Heart right ventricle (tissue), 16 donors: ENCODE results near the gene PRELID3B. TPM values are rescaled to one million over a fixed set of nuclear protein-coding genes. Genes with fewer than 3 reads are reported as not detected.

ENCODE experiments used
- ATAC-seq, 8 donors: fragments of 200-7000 bp; cut with Tn5 transposase; one replicate each; pipeline ENCODE4 v1.9.1; 2020; ENCODE audit warnings: mild to moderate bottlenecking in 8 of 8, moderate library complexity in 8 of 8, moderate number of reproducible peaks in 1 of 8
- DNase-seq, 2 donors: peaks; one replicate each; pipeline ENCODE4 v3.0.0-alpha.2; 2020
- H3K27ac ChIP-seq, 10 donors: fragments of 200-600 bp; sonication (generic) in 2 of 10; one replicate each; pipeline versions ENCODE4 v1.5.0 to v1.8.0; 2020 to 2022; ENCODE audit warnings: mild to moderate bottlenecking in 3 of 10
- H3K27me3 ChIP-seq, 7 donors: fragments of 200-600 bp; one replicate each; pipeline ENCODE4 v1.8.0; 2021 to 2022; ENCODE audit warnings: mild to moderate bottlenecking in 2 of 7
- H3K36me3 ChIP-seq, 9 donors: fragments of 200-600 bp; sonication (generic) in 1 of 9; one replicate each; pipeline versions ENCODE4 v1.5.0 to v1.8.0; 2020 to 2022; ENCODE audit warnings: mild to moderate bottlenecking in 2 of 9
- H3K4me1 ChIP-seq, 9 donors: fragments of 200-600 bp; sonication (generic) in 1 of 9; one replicate each; pipeline versions ENCODE4 v1.5.0 to v1.8.0; 2020 to 2022; ENCODE audit warnings: mild to moderate bottlenecking in 4 of 9
- H3K4me3 ChIP-seq, 10 donors: fragments of 200-600 bp; sonication (generic) in 2 of 10; one replicate each; pipeline versions ENCODE4 v1.5.0 to v1.8.0; 2020 to 2022; ENCODE audit warnings: mild to moderate bottlenecking in 7 of 10, moderate library complexity in 2 of 10
- H3K9me3 ChIP-seq, 11 donors: fragments of 200-600 bp in 10 of 11; sonication (generic) in 2 of 11; one replicate each; pipeline versions ENCODE4 v1.5.0 to v1.8.0; 2013 to 2022; ENCODE audit warnings: mild to moderate bottlenecking in 2 of 11, control low read depth in 1 of 11, moderate library complexity in 1 of 11
- CTCF ChIP-seq, 9 donors: fragments of 200-600 bp; sonication (generic) in 2 of 9; IDR thresholded peaks; one replicate each; pipeline versions ENCODE4 v1.5.0 to v1.8.0; 2021 to 2022; ENCODE audit warnings: antibody characterized with exemption in 9 of 9, mild to moderate bottlenecking in 5 of 9, moderate library complexity in 1 of 9
- WGBS, 2 donors: extraction: QIAGEN DNeasy Blood & Tissue Kit; methylation state at CpG; one replicate each; pipeline ENCODE4 v1.1.7; 2013; ENCODE audit warnings: inconsistent platforms in 1 of 2; 5-methylcytosine and 5-hydroxymethylcytosine counted together
- intact Hi-C, 10 donors: fragments of 100-400 bp; cut with DNase I; formaldehyde crosslinking; loops; one replicate each; pipeline versions ENCODE4 v1.11.1 to v1.14.2; 2022
- polyA plus RNA-seq, 2 donors: library from polyadenylated mRNA; stranded (reverse); fragments of 200-250 nt; gene quantifications; one replicate each; pipeline ENCODE4 v1.2.3, GENCODE V29; 2013
- total RNA-seq, 10 donors: library from RNA; stranded (reverse); fragmentation: NEBNext Ultra II Directional in 3 of 10; extraction: Animal tissue kit (Norgen Biotek cat#: 25700) in 3 of 10; gene quantifications; one replicate each; pipeline versions ENCODE4 v1.2.1 to v1.2.4, GENCODE V29; 2021 to 2023
- donor health status: Arrhythmogenic right ventricular cardiomyopathy.
- donor health status: ischemic (EF 13 %, LVEDD 7.1; RV severe dilation, severe dysfunction).
- donor health status: healthy with polysubstance abuse.
- donor health status: DM: no; HTN: yes; CAD: no.
- donor health status: DM: no; HTN: no; CAD: no.
- donor health status: ischemic (EF 25% LVEDD 6.9; RV normal size, moderate dysfunction).
- donor health status: ischemic (EF 25% LVEDD 5.7; RV mildly dilated, moderate dysfunction).
- donor health status: healthy.
- donor health status: DM: yes; HTN: yes; CAD: no.
- donor health status: Ischemic cardiomyopathy.
- donor health status: ischemic (EF 35%, LVEDD 5.7; RV mildly dilated, moderate dysfunction).
- donor health status: nonischemic (EF 11% LVEDD 7.7; RV severe dilation, severe dysfunction).
- donor health status: DM: yes; HTN: yes; CAD: no.
- donor health status: PGD.
- donor health status: ischemic (EF 29% LVEDD 5.4; RV normal size, mild dysfunction).
- donor health status: nonischemic (EF 23%, LVEDD 6.1; RV moderate dilation, normal function).

PRELID3B gene
- total and polyA plus RNA-seq, 12 donors: 11.5 to 55.9 (median 45.3) TPM

GRCh38 chr20:59016795-59017492, 25.6 kb downstream of the PRELID3B start:
- intact Hi-C loops: loop anchor here in 1 of 10 donors (10.0 kb wide), 1 partner anchor 122 kb away; no protein-coding TSS in a partner anchor
- DNase-seq: no peak
- Histone ChIP-seq H3K27me3 (no peaks in the 10 kb centered on the region), H3K4me3 (no peak overlapping the region), H3K27ac (peak overlapping the region in 8 of 10 donors; percentile 17 to 65 (median 38)), H3K4me1 (peaks cover 2 to 36% (median 26%) of the 10 kb centered on the region in 9 donors), H3K36me3 (peaks cover 0 to 10% (median 3%) of the 10 kb centered on the region in 9 donors), H3K9me3 (no peaks in the 10 kb centered on the region)
- ATAC-seq: peak in 6 of 8 donors; percentile 33 to 53 (median 38)
- 35 to 48% methylated on average over 4 of the region's 4 CpGs for WGBS, 2 donors
- TF ChIP-seq CTCF (IDR thresholded peaks at IDR 0.05): no peak

GRCh38 chr20:59015812-59016711, 26.5 kb downstream of the PRELID3B start:
- Histone ChIP-seq H3K27ac (peak overlapping the region in 4 of 10 donors; percentile 18 to 65 (median 48)), H3K4me3 (no peak overlapping the region), H3K27me3 (no peaks in the 10 kb centered on the region), H3K4me1 (peaks cover 2 to 44% (median 34%) of the 10 kb centered on the region in 9 donors), H3K9me3 (no peaks in the 10 kb centered on the region), H3K36me3 (peaks cover 0 to 1% (median 0%) of the 10 kb centered on the region in 9 donors)
- 80 to 85% methylated on average over 15 to 16 of the region's 16 CpGs for WGBS, 2 donors
- TF ChIP-seq CTCF (IDR thresholded peaks at IDR 0.05): no peak
- intact Hi-C loops: loop anchor here in 1 of 10 donors (10.0 kb wide), 1 partner anchor 121 kb away; no protein-coding TSS in a partner anchor
- DNase-seq: no peak
- no peak for ATAC-seq

- H3K27ac ChIP-seq: peak overlapping the region in 4 of 10 donors; percentile 21 to 58 (median 48)
- 93 to 95% methylated on average over 16 of the region's 16 CpGs for WGBS, 2 donors
- ATAC-seq: no peak
- H3K27me3 ChIP-seq: no peaks in the 10 kb centered on the region
- intact Hi-C loops: loop anchor here in 1 of 10 donors (10.0 kb wide), 1 partner anchor 121 kb away; no protein-coding TSS in a partner anchor
- no peak overlapping the region for H3K4me3 ChIP-seq
- H3K36me3 ChIP-seq: no peaks in the 10 kb centered on the region
- H3K4me1 ChIP-seq: peaks cover 2 to 51% (median 40%) of the 10 kb centered on the region in 9 donors
- no peak for DNase-seq
- TF ChIP-seq CTCF (IDR thresholded peaks at IDR 0.05): no peak
- H3K9me3 ChIP-seq: no peaks in the 10 kb centered on the region
These were observed 27.2 kb downstream of the PRELID3B start for GRCh38 chr20:59015411-59015810.
